ENCODE data around the gene PRKN. TPM values are rescaled to one million over a fixed set of nuclear protein-coding genes. Genes with fewer than 3 reads are reported as not detected.
A peak's percentile ranks its signal among the peaks of the same experiment; 100 is the strongest.

PRKN gene
- polyA plus RNA-seq (2013, experiment 1 of 2), result 3.6 TPM
- polyA plus RNA-seq (2013, experiment 2 of 2), result 1.9 TPM

DNA sequence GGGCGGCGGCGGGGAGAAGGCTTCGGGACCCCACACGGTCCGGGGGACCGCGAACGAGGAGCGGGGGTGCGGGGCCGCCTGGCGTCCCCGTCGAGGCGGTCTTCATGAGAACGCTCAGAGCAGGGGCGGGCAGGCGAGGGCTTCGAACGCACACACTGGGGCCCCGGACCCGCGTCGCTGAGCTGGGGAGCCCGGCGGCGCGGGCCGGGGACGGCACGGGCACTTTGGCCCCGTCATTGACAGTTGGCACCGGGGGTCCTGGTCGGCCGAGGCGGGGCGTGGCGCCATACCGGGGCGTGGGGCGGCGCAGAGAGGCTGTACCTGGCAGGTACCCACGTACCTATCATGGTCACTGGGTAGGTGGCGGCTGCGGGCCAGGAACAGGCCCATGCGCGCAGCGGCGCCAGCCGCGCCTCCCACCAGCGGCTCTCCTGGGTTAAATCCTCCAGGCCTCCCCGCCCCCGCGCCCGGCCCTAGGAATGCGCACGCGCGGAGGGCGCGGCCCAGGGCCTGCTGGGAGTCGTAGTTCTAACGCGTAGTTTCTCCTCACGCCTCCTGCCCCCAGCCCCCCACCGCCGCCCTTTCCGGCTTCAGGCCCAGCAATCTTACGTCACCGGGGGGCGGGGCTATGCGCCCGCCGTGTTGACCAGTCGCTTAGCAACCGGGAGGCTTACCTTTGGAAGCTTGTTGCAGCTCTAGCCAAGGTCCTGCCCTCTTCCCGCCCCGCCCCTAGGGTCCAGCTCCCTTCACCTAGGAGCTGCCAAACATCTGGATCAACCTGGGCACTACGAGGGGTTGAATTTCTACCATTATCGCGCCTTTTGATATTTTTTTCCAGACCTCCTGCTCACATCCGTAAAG is at the start of gene PRKN, which contains the start of gene PACRG:
PRKN (minus strand) TSS at position 445 of the 861 bp plus-strand sequence.
PACRG (plus strand) TSS at position 653 of the 861 bp plus-strand sequence.
- peak within 1 kb of the TSS; percentile 79 for H3K4me3 ChIP-seq (ENCODE audit: extremely low read depth, insufficient read depth, low read length, poor library complexity, severe bottlenecking)
- no peaks in the 10 kb centered on the region for H3K9me3 ChIP-seq (ENCODE audit: control insufficient read depth, low read length)
- WGBS, 2 experiments (ENCODE audit: insufficient coverage in 2 of 2), result 1% methylated on average over 79 of the region's 84 CpGs
- peak within 1 kb of the TSS; percentile 81 for H3K27ac ChIP-seq (ENCODE audit: low read depth, low read length, severe bottlenecking)
- H3K4me1 ChIP-seq (ENCODE audit: control insufficient read depth, insufficient read depth, low read length, poor library complexity, severe bottlenecking), result no peaks in the 10 kb centered on the region
- no peaks in the 10 kb centered on the region for H3K36me3 ChIP-seq (ENCODE audit: control insufficient read depth, insufficient read depth, low read length)

DNA sequence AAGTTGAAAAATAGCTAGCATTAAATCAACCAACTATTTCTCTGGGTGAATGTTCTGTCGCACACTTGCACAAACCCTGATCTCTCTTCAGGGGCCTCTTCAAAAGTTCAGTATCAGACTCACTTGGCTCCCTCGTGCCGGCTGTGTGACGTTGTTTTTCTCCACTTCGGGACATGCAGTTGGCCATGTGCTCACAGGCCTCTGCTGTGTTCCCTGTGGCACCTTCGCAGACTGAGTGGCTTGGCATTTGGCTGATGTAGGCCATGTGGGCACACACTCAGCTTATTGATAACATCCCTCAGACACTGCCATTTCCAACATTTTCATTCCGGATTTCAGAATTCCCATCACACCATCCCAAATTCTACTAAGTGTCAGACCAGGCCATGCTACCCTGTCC is 49.5 kb upstream of the PRKN start:
- H3K9me3 ChIP-seq (ENCODE audit: control insufficient read depth, low read length), result no peaks in the 10 kb centered on the region
- WGBS, 2 experiments (ENCODE audit: insufficient coverage in 2 of 2), result 94 to 98% methylated on average over 5 to 6 of the region's 7 CpGs
- no peaks in the 10 kb centered on the region for H3K4me1 ChIP-seq (ENCODE audit: control insufficient read depth, insufficient read depth, low read length, poor library complexity, severe bottlenecking)
- H3K27ac ChIP-seq (ENCODE audit: low read depth, low read length, severe bottlenecking), result no peak overlapping the region
- H3K36me3 ChIP-seq (ENCODE audit: control insufficient read depth, insufficient read depth, low read length), result no peaks in the 10 kb centered on the region
- H3K4me3 ChIP-seq (ENCODE audit: extremely low read depth, insufficient read depth, low read length, poor library complexity, severe bottlenecking), result no peak overlapping the region

- Histone ChIP-seq H3K4me1 (ENCODE audit: control insufficient read depth, insufficient read depth, low read length, poor library complexity, severe bottlenecking) (no peaks in the 10 kb centered on the region), H3K9me3 (ENCODE audit: control insufficient read depth, low read length) (no peaks in the 10 kb centered on the region), H3K36me3 (ENCODE audit: control insufficient read depth, insufficient read depth, low read length) (no peaks in the 10 kb centered on the region), H3K27ac (ENCODE audit: low read depth, low read length, severe bottlenecking) (no peak overlapping the region), H3K4me3 (ENCODE audit: extremely low read depth, insufficient read depth, low read length, poor library complexity, severe bottlenecking) (no peak overlapping the region)
- 67% methylated on average over 1 of the region's 3 CpGs; no CpG with 5 or more reads in 1 of the 2 experiments for WGBS, 2 experiments (ENCODE audit: insufficient coverage in 2 of 2)
These were observed 46.4 kb upstream of the PRKN start for GRCh38 chr6:162773996-162774395.

- Histone ChIP-seq H3K4me1 (ENCODE audit: control insufficient read depth, insufficient read depth, low read length, poor library complexity, severe bottlenecking) (no peaks in the 10 kb centered on the region), H3K36me3 (ENCODE audit: control insufficient read depth, insufficient read depth, low read length) (no peaks in the 10 kb centered on the region), H3K4me3 (ENCODE audit: extremely low read depth, insufficient read depth, low read length, poor library complexity, severe bottlenecking) (no peak overlapping the region), H3K27ac (ENCODE audit: low read depth, low read length, severe bottlenecking) (no peak overlapping the region), H3K9me3 (ENCODE audit: control insufficient read depth, low read length) (no peaks in the 10 kb centered on the region)
These were observed 44.9 kb upstream of the PRKN start for GRCh38 chr6:162772466-162772865.

DNA sequence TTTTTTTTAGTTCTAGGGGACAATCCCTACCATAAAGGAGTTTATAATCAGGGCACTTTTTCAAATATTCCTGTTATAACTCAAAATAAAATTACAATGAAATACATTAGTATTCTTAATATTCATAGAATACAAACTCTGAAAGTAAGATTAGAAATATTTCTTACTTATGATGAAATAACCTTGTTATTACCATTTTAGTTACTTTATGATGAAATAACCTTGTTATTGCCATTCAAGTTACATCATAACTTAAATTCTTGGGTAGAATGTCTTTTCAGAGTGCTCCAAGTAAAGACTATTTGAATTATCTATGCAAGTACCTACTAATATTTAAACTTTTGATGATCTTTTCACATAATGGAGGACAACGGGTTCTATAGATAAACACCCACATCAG is 43.4 kb upstream of the PRKN start:
- Histone ChIP-seq H3K27ac (ENCODE audit: low read depth, low read length, severe bottlenecking) (no peak overlapping the region), H3K4me1 (ENCODE audit: control insufficient read depth, insufficient read depth, low read length, poor library complexity, severe bottlenecking) (no peaks in the 10 kb centered on the region), H3K36me3 (ENCODE audit: control insufficient read depth, insufficient read depth, low read length) (no peaks in the 10 kb centered on the region), H3K4me3 (ENCODE audit: extremely low read depth, insufficient read depth, low read length, poor library complexity, severe bottlenecking) (no peak overlapping the region), H3K9me3 (ENCODE audit: control insufficient read depth, low read length) (no peaks in the 10 kb centered on the region)
- WGBS, 2 experiments (ENCODE audit: insufficient coverage in 2 of 2), result no CpG with 5 or more reads among the region's 1 CpG

- Histone ChIP-seq H3K27ac (ENCODE audit: low read depth, low read length, severe bottlenecking) (no peak overlapping the region), H3K4me3 (ENCODE audit: extremely low read depth, insufficient read depth, low read length, poor library complexity, severe bottlenecking) (no peak overlapping the region), H3K9me3 (ENCODE audit: control insufficient read depth, low read length) (no peaks in the 10 kb centered on the region), H3K4me1 (ENCODE audit: control insufficient read depth, insufficient read depth, low read length, poor library complexity, severe bottlenecking) (no peaks in the 10 kb centered on the region), H3K36me3 (ENCODE audit: control insufficient read depth, insufficient read depth, low read length) (no peaks in the 10 kb centered on the region)
These were observed 42.6 kb upstream of the PRKN start for GRCh38 chr6:162770136-162770535.

DNA sequence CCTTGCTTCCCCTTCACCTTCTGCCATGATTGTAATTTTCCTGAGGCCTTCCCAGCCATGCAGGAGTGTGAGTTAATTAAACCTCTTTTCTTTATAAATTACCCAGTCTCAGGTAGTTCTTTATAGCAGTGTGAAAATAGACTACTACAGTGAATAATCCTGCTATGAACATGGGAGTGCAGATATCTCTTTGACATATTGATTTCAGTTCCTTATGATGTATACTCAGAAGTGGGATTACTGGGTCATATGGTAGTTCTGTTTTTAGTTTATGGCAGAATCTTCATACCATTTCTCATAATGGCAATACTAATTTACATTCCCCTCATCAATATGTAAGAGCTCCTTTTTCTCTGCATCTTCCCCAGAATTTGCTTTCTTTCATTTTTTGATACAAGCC is 26.2 kb upstream of the PRKN start:
- H3K36me3 ChIP-seq (ENCODE audit: control insufficient read depth, insufficient read depth, low read length), result no peaks in the 10 kb centered on the region
- H3K4me3 ChIP-seq (ENCODE audit: extremely low read depth, insufficient read depth, low read length, poor library complexity, severe bottlenecking), result no peak overlapping the region
- H3K4me1 ChIP-seq (ENCODE audit: control insufficient read depth, insufficient read depth, low read length, poor library complexity, severe bottlenecking), result no peaks in the 10 kb centered on the region
- H3K9me3 ChIP-seq (ENCODE audit: control insufficient read depth, low read length), result no peaks in the 10 kb centered on the region
- no peak overlapping the region for H3K27ac ChIP-seq (ENCODE audit: low read depth, low read length, severe bottlenecking)

GRCh38 chr6:162751211-162751859 is 23.8 kb upstream of the PRKN start:
- Histone ChIP-seq H3K36me3 (ENCODE audit: control insufficient read depth, insufficient read depth, low read length) (no peaks in the 10 kb centered on the region), H3K27ac (ENCODE audit: low read depth, low read length, severe bottlenecking) (no peak overlapping the region), H3K4me1 (ENCODE audit: control insufficient read depth, insufficient read depth, low read length, poor library complexity, severe bottlenecking) (no peaks in the 10 kb centered on the region), H3K9me3 (ENCODE audit: control insufficient read depth, low read length) (no peaks in the 10 kb centered on the region), H3K4me3 (ENCODE audit: extremely low read depth, insufficient read depth, low read length, poor library complexity, severe bottlenecking) (no peak overlapping the region)

GRCh38 chr6:162750776-162751175 is 23.2 kb upstream of the PRKN start:
- Histone ChIP-seq H3K36me3 (ENCODE audit: control insufficient read depth, insufficient read depth, low read length) (no peaks in the 10 kb centered on the region), H3K4me3 (ENCODE audit: extremely low read depth, insufficient read depth, low read length, poor library complexity, severe bottlenecking) (no peak overlapping the region), H3K27ac (ENCODE audit: low read depth, low read length, severe bottlenecking) (no peak overlapping the region), H3K9me3 (ENCODE audit: control insufficient read depth, low read length) (no peaks in the 10 kb centered on the region), H3K4me1 (ENCODE audit: control insufficient read depth, insufficient read depth, low read length, poor library complexity, severe bottlenecking) (no peaks in the 10 kb centered on the region)
- 60% methylated on average over 2 of the region's 3 CpGs; no CpG with 5 or more reads in 1 of the 2 experiments for WGBS, 2 experiments (ENCODE audit: insufficient coverage in 2 of 2)

- Histone ChIP-seq H3K9me3 (ENCODE audit: control insufficient read depth, low read length) (no peaks in the 10 kb centered on the region), H3K4me1 (ENCODE audit: control insufficient read depth, insufficient read depth, low read length, poor library complexity, severe bottlenecking) (no peaks in the 10 kb centered on the region), H3K4me3 (ENCODE audit: extremely low read depth, insufficient read depth, low read length, poor library complexity, severe bottlenecking) (no peak overlapping the region), H3K27ac (ENCODE audit: low read depth, low read length, severe bottlenecking) (no peak overlapping the region), H3K36me3 (ENCODE audit: control insufficient read depth, insufficient read depth, low read length) (no peaks in the 10 kb centered on the region)
- 50% methylated on average over 1 of the region's 1 CpG; no CpG with 5 or more reads in 1 of the 2 experiments for WGBS, 2 experiments (ENCODE audit: insufficient coverage in 2 of 2)
These were observed 9.4 kb upstream of the PRKN start for GRCh38 chr6:162736961-162737360.

DNA sequence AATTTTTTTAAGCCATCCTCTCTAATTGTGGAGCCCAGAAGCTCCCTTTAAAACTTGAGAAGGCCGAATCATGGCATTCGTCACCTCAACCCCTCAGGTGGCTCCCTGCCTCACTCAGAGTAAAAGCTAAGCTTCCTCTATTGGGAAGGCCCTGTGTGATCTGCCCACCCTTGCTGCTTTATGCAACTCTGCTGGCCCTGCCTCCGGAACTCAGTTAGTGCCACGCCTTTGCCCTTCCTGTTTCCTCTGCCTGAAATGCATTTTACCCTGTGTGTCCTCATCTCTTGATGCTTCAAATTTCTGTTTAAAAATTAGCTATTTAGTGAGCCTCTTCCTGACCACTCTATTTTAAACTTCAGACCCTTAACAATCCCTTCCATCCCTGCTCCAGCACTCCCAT is 5.9 kb upstream of the PRKN start:
- no peaks in the 10 kb centered on the region for H3K36me3 ChIP-seq (ENCODE audit: control insufficient read depth, insufficient read depth, low read length)
- H3K4me1 ChIP-seq (ENCODE audit: control insufficient read depth, insufficient read depth, low read length, poor library complexity, severe bottlenecking), result no peaks in the 10 kb centered on the region
- WGBS, 2 experiments (ENCODE audit: insufficient coverage in 2 of 2), result 81 to 89% methylated on average over 4 of the region's 4 CpGs
- H3K9me3 ChIP-seq (ENCODE audit: control insufficient read depth, low read length), result no peaks in the 10 kb centered on the region
- no peak overlapping the region for H3K4me3 ChIP-seq (ENCODE audit: extremely low read depth, insufficient read depth, low read length, poor library complexity, severe bottlenecking)
- H3K27ac ChIP-seq (ENCODE audit: low read depth, low read length, severe bottlenecking), result no peak overlapping the region
